Panc1 (cell line): ENCODE measurements around the gene RBBP8. TPM values are rescaled to one million over a fixed set of nuclear protein-coding genes. Genes with fewer than 3 reads are reported as not detected.

ENCODE experiments used
- ATAC-seq: fragments of 200-7000 bp; cut with Tn5 transposase; 2 replicates; pipeline ENCODE4 v1.9.1; 2020; ENCODE audit warnings: mild to moderate bottlenecking, moderate library complexity
- BruUV-seq: library from RNA; stranded (reverse); fragments of 400-500 nt; replicated peaks from 2 replicates; lab custom pipeline; 2021; lab: Mats Ljungman, UMichigan
- CTCF ChIA-PET: fragments of 300-600 bp; sonication (Branson Sonifier 250); formaldehyde crosslinking; loops from one replicate; lab custom pipeline; 2022; ENCODE audit warnings: antibody characterized with exemption; lab: Charles Lee
- POLR2A ChIA-PET: fragments of 300-600 bp; sonication (Branson Sonifier 250); formaldehyde crosslinking; loops from one replicate; lab custom pipeline; 2022; ENCODE audit warnings: antibody characterized with exemption; lab: Charles Lee
- DNase-seq: peaks from one replicate; pipeline ENCODE4 v3.0.0-alpha.2; 2010; ENCODE audit warnings: low read depth, low spot score
- H3K27ac ChIP-seq: 2 replicates; pipeline ENCODE4 v1.5.1; 2011; ENCODE audit warnings: mild to moderate bottlenecking, low read length, inconsistent platforms
- H3K27me3 ChIP-seq: fragments of 200-500 bp; sonication (Bioruptor generic); 2 replicates; pipeline ENCODE4 v1.6.0; 2014; ENCODE audit warnings: low read length, inconsistent platforms; ENCODE audit not compliant: control insufficient read depth, insufficient read depth
- H3K36me3 ChIP-seq: fragments of 200-500 bp; sonication (Bioruptor generic); 2 replicates; pipeline ENCODE4 v1.5.1; 2014; ENCODE audit warnings: inconsistent platforms, mild to moderate bottlenecking, low read length, moderate library complexity; ENCODE audit not compliant: control insufficient read depth, insufficient read depth
- H3K4me1 ChIP-seq: 2 replicates; pipeline ENCODE4 v1.5.1; 2011; ENCODE audit warnings: inconsistent platforms, mild to moderate bottlenecking, low read length, moderate library complexity; ENCODE audit not compliant: control insufficient read depth, insufficient read depth
- H3K4me3 ChIP-seq, 2 experiments: 2 replicates each; pipeline ENCODE4 v1.5.1; 2011 to 2012; ENCODE audit warnings: low read depth in 2 of 2, low read length in 2 of 2, mild to moderate bottlenecking in 2 of 2, inconsistent platforms in 1 of 2, moderate library complexity in 1 of 2
- H3K9me3 ChIP-seq: fragments of 200-500 bp; sonication (Bioruptor generic); 2 replicates; pipeline ENCODE4 v1.5.1; 2014; ENCODE audit warnings: low read depth, mild to moderate bottlenecking, inconsistent platforms, low read length, moderate library complexity; ENCODE audit not compliant: control insufficient read depth, insufficient read depth
- CTCF ChIP-seq: fragments of 450-650 bp; IDR thresholded peaks from 2 replicates; pipeline ENCODE4 v1.5.1; 2017; ENCODE audit warnings: mild to moderate bottlenecking
- POLR2AphosphoS5 ChIP-seq: IDR thresholded peaks from 2 replicates; pipeline ENCODE4 v1.6.1; 2012; ENCODE audit warnings: mild to moderate bottlenecking, low read depth, low read length, moderate library complexity
- REST ChIP-seq, 2 experiments: IDR thresholded peaks; 2 replicates each; pipeline ENCODE4 v1.6.1; 2011 to 2012; ENCODE audit warnings: low read depth in 2 of 2, control low read depth in 1 of 2, low read length in 1 of 2, mild to moderate bottlenecking in 1 of 2, moderate library complexity in 1 of 2; ENCODE audit not compliant: insufficient read depth in 1 of 2
- SIN3A ChIP-seq: IDR thresholded peaks from 2 replicates; pipeline ENCODE4 v1.6.1; 2012; ENCODE audit warnings: low read depth, mild to moderate bottlenecking, low read length, moderate library complexity, borderline replicate concordance; ENCODE audit not compliant: insufficient read depth
- TCF7L2 ChIP-seq: IDR thresholded peaks from 2 replicates; pipeline ENCODE4 v1.6.1; 2011; ENCODE audit warnings: mild to moderate bottlenecking, low read depth, low read length, inconsistent platforms
- in situ Hi-C: cut with HindIII; loops from 2 replicates; pipeline ENCODE4 v1.10.0; 2016; ENCODE audit warnings: low sequenced_read_pairs, low pct_unique_long_range_greater_than_20kb
- intact Hi-C: fragments of 100-400 bp; cut with micrococcal nuclease; formaldehyde crosslinking; loops from one replicate; pipeline ENCODE4 v1.10.0; 2022; ENCODE audit not compliant: unreplicated experiment
- total RNA-seq: library from RNA; stranded (reverse); gene quantifications from one replicate; pipeline ENCODE4 v1.2.1, GENCODE V29; 2021; ENCODE audit not compliant: unreplicated experiment

The RBBP8 gene
- total RNA-seq, 1 experiment from 2014 or later, result 62.8 TPM

GRCh38 chr18:22974001-22974400 lies 40.9 kb downstream of the RBBP8 start:
- Histone ChIP-seq H3K4me1 (no peaks in the 10 kb centered on the region), H3K9me3 (no peaks in the 10 kb centered on the region), H3K4me3 (no peak overlapping the region), H3K27me3 (no peaks in the 10 kb centered on the region), H3K27ac (no peak overlapping the region), H3K36me3 (peaks cover 12% of the 10 kb centered on the region; the same call in 1 of the 2 replicates)
- no TSS peak for BruUV-seq
- ATAC-seq (no peak), DNase-seq (no peak)
- intact Hi-C loops, result no loop called here
- CTCF ChIA-PET, result no interaction called here
- in situ Hi-C loops, result no loop called here
- POLR2A ChIA-PET, result no interaction called here
- TF ChIP-seq POLR2AphosphoS5 (no peak), CTCF (no peak), TCF7L2 (no peak), REST (IDR thresholded peaks at IDR 0.05; ENCODE audit: insufficient read depth in 1 of 2, low read depth in 2 of 2, low read length in 1 of 2) (no peak), SIN3A (no peak)

- in situ Hi-C loops, result no loop called here
- Histone ChIP-seq H3K27ac (no peak overlapping the region), H3K4me3 (no peak overlapping the region), H3K27me3 (no peaks in the 10 kb centered on the region), H3K4me1 (no peaks in the 10 kb centered on the region), H3K9me3 (no peaks in the 10 kb centered on the region), H3K36me3 (peaks cover 12% of the 10 kb centered on the region; the same call in 1 of the 2 replicates)
- intact Hi-C loops, result no loop called here
- DNase-seq (no peak), ATAC-seq (no peak)
- ChIA-PET POLR2A (no interaction called here), CTCF (interaction anchor here (0.7 kb wide), 1 partner anchor 33 kb away, joined by 3 read pairs; no protein-coding TSS in a partner anchor)
- no TSS peak for BruUV-seq
- TF ChIP-seq SIN3A (no peak), CTCF (no peak), REST (IDR thresholded peaks at IDR 0.05; ENCODE audit: insufficient read depth in 1 of 2, low read depth in 2 of 2, low read length in 1 of 2) (no peak), TCF7L2 (no peak), POLR2AphosphoS5 (no peak)
Measured at GRCh38 chr18:22974707-22975106, 41.6 kb downstream of the RBBP8 start.
